Measurements from ENCODE around the gene GALNT8. TPM values are rescaled to one million over a fixed set of nuclear protein-coding genes. Genes with fewer than 3 reads are reported as not detected.

GALNT8 gene
- polyA plus RNA-seq, 1 donor: 4.3 TPM

- DNase-seq: no peak
Measured at GRCh38 chr12:4800555-4800954, 80.4 kb downstream of the GALNT8 start.

- no peak for DNase-seq
Measured at GRCh38 chr12:4802841-4803240, 82.6 kb downstream of the GALNT8 start.

GRCh38 chr12:4806439-4807115 lies 86.4 kb downstream of the GALNT8 start:
- no peak for DNase-seq

GRCh38 chr12:4807116-4807783 lies 87.0 kb downstream of the GALNT8 start:
- no peak for DNase-seq

- no peak for DNase-seq
Measured at GRCh38 chr12:4807813-4808212, 87.6 kb downstream of the GALNT8 start.

- peak; percentile 57 for DNase-seq
Measured at GRCh38 chr12:4809013-4809448, 88.8 kb downstream of the GALNT8 start.

GRCh38 chr12:4809449-4810218 lies 89.4 kb downstream of the GALNT8 start:
- DNase-seq: no peak

- no peak for DNase-seq
Measured at GRCh38 chr12:4810219-4810671, 90.0 kb downstream of the GALNT8 start.

GRCh38 chr12:4812624-4813327 lies 92.6 kb downstream of the GALNT8 start:
- no peak for DNase-seq

- DNase-seq: no peak
Measured at GRCh38 chr12:4813741-4814140, 93.5 kb downstream of the GALNT8 start.

GRCh38 chr12:4814485-4814884 lies 94.3 kb downstream of the GALNT8 start:
- DNase-seq: no peak

- no peak for DNase-seq
Measured at GRCh38 chr12:4816744-4817525, 96.7 kb downstream of the GALNT8 start.

- no peak for DNase-seq
Measured at GRCh38 chr12:4817880-4818279, 97.7 kb downstream of the GALNT8 start.

GRCh38 chr12:4819654-4820053 lies 99.5 kb downstream of the GALNT8 start:
- no peak for DNase-seq

- no peak for DNase-seq
Measured at GRCh38 chr12:4820971-4821370, 100.8 kb downstream of the GALNT8 start.

Other genes with a start within 250 kb of the GALNT8 start
- gene RAD51AP1, start 181.5 kb upstream of the GALNT8 start, polyA plus RNA-seq (ENCODE audit: insufficient read length): 44.4 TPM
- gene DYRK4, start 158.2 kb upstream of the GALNT8 start, polyA plus RNA-seq (ENCODE audit: insufficient read length): 47.5 TPM
- 2.6 TPM for gene AKAP3, start 71.3 kb upstream of the GALNT8 start, polyA plus RNA-seq (ENCODE audit: insufficient read length)
- 119 TPM for gene NDUFA9, start 71.3 kb upstream of the GALNT8 start, polyA plus RNA-seq (ENCODE audit: insufficient read length)
- gene KCNA1, start 189.5 kb downstream of the GALNT8 start, polyA plus RNA-seq (ENCODE audit: insufficient read length): 0.07 TPM

Measured in left kidney (tissue), 2 donors.